HG03575 (cell line): ENCODE measurements around the gene TRIM15.
"Not testable (repeated sequence)": the region's sequence is repeated elsewhere in the genome, so short reads cannot be mapped to it uniquely, and the experiment has no call there.

Source experiments
- ATAC-seq: cut with Tn5 transposase; IDR thresholded peaks from one replicate; pipeline ENCODE4 v1.9.1; 2021; ENCODE audit not compliant: unreplicated experiment, insufficient number of reproducible peaks, low FRiP score; ENCODE audit errors: extremely low read depth

The TRIM15 gene

GRCh38 chr6:30214657-30214982, 51.3 kb downstream of the TRIM15 start:
- ATAC-seq, result no peak

GRCh38 chr6:30216096-30216495, 52.8 kb downstream of the TRIM15 start:
- ATAC-seq, result no peak

- ATAC-seq, result no peak
Measured at GRCh38 chr6:30219244-30219643, 55.9 kb downstream of the TRIM15 start.

- ATAC-seq, result not testable (repeated sequence)
Measured at GRCh38 chr6:30221395-30221794, 58.0 kb downstream of the TRIM15 start.

GRCh38 chr6:30221956-30222355, 58.6 kb downstream of the TRIM15 start:
- not testable (repeated sequence) for ATAC-seq
